HG03064 (cell line): ENCODE measurements around the gene GPR183.

Experiments
- ATAC-seq: cut with Tn5 transposase; IDR thresholded peaks from one replicate; pipeline ENCODE4 v1.9.1; 2021; ENCODE audit warnings: low read depth; ENCODE audit not compliant: unreplicated experiment

The GPR183 gene

DNA sequence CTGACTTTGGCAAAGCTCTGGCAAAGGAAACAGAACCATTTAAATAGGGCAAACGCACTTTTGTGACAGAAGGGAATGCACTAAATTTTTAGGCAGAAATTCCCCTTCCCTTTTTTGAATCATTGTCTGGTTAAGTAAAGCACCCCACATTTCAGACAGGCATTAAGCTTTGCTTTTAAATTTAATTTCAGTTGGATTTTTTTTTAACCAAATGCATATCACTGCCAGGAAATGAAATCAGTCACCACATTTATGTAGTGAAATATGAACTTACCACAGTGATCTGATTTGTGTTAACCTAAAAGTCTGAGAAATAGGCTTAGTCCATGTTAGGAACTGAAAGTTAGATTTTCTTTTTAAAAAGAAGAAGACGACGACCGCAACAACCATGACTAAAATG is 10.8 kb downstream of the GPR183 start:
- peak; percentile 43 for ATAC-seq

DNA sequence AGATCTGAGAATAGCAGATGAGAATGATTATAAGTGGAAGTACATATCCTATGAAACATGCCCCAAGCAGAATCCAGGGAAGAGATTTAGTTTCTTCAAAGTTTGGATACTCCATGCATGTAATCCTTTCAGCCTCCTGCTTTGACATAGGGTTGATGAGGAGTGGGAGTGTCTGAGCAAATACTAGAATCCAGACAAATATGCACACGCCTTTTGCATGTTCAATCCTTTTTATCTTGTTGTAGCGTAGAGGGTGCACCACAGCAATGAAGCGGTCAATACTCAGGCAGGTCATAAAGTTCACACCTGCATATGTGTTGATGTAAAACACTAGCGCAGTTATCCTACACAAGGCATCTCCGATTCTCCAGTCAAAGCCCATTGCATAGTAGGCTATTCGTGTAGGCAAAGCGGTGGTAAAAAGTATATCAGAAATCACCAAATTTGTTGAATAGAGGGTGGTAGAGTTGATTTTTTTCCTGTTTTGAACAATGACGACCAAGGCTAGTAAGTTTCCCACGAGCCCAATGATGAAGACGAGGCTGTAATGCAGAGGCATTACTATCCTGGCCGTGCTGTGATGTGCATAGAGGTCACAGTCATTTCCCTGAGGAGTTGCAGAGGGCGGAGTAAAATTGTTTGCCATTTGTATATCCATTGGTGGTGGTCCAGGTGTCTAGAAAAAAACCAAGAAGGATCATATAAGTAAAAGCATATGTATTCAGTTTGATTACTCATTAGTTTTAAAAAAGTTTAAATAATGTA is 11.5 kb downstream of the GPR183 start:
- no peak for ATAC-seq

- ATAC-seq: no peak
These were observed 12.2 kb downstream of the GPR183 start for GRCh38 chr13:99294958-99295357.

DNA sequence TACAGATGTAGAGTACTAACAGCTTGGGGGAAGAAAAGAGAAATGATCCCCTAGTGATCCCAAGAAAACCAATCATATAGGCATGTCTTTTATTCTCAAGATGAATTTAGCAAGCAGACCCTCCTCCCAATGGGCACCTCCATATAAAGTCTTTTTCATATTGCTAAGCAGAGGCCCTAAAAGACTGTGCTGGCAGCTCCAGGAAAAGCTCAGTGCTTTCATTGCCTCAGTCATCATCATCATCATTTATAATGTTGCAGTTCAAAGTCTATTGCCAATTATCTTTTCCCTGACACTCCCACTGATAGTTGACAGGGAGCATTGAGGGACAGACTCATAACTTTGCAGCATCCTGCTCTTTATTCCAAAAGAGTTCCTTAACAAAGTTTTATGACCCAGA is 13.0 kb downstream of the GPR183 start:
- no peak for ATAC-seq

DNA sequence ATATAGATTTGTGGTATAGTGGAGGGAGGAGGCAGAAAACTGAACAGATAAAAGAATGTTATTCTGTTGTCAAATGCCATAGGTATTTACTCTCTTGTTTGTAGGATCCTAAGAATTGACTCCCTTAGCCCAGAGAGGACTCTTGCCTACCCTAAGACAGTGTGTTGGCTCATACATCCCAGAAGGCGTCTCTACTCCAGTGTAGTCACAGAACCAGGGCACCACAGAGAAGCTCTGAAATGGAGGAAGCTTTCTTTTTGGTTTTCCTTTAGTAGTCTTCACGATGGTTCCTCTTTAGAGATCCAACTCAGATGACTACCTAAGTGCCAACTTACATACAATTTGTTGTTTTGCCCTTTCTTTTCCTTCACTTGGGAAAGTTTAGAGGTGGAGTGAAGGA is 14.0 kb downstream of the GPR183 start:
- ATAC-seq: no peak

DNA sequence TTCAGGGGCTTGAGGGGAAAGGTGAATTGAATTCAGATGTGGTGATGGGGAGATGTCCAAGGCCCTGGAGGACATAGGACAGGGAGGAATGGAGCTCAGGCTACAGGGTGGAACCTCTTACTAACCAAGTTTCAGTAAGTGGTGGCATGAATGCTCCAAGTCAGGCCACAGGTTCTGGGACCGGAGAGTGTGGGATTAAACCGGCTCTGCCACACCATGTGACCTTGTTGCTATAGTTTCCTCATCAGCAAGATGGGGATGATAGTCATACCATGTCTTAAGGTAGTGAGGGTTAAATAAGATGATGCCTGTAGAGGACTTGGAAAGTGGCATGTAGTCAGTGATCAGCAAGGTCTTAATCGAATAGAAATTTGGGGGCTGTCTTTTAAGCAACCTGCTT is 16.3 kb downstream of the GPR183 start:
- ATAC-seq: no peak

GRCh38 chr13:99289674-99290337 is 17.4 kb downstream of the GPR183 start:
- ATAC-seq: no peak

- ATAC-seq: no peak
These were observed 17.9 kb downstream of the GPR183 start for GRCh38 chr13:99289271-99289670.

DNA sequence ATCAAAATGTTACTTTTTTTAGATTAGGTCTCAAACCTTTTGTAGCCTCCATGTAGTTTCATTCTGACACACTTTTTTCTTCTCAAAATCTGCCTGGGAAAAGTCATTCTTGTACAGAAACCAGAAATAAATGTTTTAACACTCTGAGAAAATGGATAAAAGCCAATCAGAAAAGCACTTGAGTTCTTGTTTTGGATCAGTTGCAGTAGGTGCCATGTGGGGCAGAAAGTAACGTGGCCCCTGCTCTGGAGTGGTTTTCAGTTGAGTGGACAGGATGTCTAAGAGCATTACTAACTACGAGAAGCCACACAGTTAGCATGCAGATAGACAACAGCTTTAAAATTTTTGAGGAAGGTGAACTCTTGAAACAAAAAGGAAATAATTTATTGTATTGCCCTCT is 19.1 kb downstream of the GPR183 start:
- peak; percentile 80 for ATAC-seq

- ATAC-seq: no peak
These were observed 19.6 kb downstream of the GPR183 start for GRCh38 chr13:99287551-99287950.

GRCh38 chr13:99285432-99286182 is 21.6 kb downstream of the GPR183 start:
- no peak for ATAC-seq

DNA sequence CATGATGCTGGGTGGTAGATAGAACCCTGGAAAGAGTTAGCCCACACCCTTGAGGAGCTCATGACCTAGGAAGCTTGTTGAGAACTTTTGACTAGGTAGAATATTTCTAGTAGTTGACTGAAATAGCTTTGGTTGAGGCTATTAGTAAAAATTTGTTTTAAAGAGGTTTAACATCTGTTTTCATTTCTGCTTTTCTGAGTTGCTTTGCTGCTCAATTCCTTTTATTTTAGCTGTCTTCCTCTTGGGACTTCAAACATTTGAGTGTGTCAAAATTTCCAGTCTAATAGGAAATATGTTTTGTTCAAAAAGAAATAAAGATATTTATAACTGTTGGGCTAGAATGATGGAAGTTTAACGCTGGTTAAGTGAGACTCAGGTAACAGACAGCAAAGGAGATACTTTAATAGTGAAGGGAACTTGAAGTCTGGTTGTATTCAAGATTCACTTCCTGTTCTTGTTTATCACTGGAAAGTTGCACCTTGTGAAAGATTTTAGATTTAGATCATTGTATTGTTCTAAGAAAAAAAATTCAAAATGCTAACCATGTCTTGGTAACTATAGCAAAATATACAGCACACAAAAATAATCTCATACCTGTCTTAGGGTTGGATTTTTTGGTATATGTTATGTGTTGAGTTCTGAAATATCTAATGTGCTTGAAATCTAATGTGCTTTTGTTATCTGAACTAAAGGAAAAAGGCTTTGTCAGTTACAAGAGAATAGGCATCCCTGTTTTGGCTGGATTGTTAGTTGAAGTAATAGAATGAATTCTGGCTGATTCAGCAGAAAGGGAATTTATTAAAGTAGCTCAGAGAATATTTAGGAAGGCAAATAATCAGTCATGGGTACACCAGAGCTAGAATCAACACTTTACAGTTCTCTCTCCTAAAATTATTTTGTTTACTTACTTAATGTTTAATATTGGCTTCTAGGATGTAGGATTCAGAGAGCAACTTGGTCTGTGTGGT is 24.7 kb downstream of the GPR183 start:
- peak; percentile 55 for ATAC-seq

DNA sequence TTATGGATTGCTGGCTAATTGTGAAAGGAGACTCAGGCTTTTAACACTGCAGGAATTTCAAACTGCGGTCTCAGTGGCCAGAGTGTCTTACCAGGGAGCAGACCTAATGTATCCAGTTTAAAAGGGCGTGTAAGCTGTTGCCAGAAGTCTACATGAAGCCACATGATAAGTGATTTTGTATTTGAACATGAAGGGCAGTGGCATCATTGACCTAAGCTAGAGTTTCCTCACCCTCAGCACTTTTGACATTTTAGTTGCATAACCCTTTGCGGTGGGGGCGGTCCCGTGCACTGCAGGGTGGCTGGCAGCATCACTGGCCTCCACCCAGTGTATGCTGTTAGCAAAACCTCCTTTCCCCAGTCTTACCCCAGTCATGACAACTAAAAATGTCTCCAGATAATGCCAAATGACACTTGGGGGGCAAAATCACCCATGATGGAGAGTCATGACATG is 25.4 kb downstream of the GPR183 start:
- ATAC-seq: peak; percentile 56

GRCh38 chr13:99280166-99280565 is 27.0 kb downstream of the GPR183 start:
- no peak for ATAC-seq

GRCh38 chr13:99279637-99280036 is 27.6 kb downstream of the GPR183 start:
- no peak for ATAC-seq

DNA sequence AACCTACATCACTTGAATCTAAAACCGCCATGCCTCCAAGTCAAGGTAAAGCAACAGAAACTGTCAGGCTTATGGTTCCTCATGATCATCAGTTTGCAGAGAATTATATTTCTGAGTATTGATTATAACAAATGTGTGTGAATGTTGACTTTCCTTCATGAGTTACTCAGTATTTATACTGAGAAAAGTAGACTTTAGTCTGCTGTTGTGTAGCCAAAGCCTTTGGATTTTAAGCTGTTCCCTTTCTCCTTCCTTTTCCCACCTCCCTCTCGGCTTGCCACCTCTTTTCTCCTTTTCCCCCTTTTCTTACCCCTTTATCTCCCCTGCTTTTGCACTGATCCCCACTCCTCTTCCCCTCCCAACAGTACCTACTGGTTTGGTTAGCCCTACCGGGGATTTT is 28.4 kb downstream of the GPR183 start:
- no peak for ATAC-seq

DNA sequence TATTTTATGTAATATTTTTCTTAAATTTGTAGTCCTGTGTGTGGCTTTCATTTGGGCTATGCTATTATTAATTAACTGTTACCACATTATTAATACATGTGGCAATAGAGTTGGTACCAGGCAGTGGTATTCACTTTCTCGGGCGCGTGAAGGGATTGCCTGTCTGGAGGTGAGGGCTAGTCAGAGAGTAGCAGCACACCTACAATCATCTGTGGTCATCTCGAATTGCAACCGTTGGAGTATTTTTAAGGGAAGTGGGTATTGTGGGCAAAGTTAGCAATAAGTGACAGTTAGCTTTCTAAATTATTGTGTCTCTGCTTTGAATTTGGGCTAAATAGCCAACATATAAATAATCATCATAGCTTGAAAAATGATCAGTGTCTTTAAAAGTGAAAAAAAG is 29.0 kb downstream of the GPR183 start:
- no peak for ATAC-seq

GRCh38 chr13:99277629-99278028 is 29.6 kb downstream of the GPR183 start:
- no peak for ATAC-seq

DNA sequence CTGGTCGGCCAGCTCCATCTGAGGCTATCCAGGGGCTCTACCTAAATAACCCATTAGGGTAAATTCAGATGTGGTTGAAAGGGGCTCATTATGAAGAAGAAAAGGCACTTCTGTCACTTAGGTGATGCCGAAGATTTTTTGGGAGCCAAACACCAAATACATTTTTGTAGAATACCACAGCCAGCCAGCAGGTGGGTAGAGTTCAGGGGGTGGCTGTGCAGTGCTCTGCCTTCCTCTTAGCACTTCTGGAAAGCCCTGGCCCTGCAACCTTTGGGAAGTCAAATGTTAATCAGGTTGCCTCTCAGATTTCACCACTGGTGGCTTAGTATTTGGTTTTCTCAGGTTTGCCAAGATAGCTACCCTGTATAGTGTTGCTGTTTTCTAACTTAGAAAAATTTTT is 30.5 kb downstream of the GPR183 start:
- ATAC-seq: no peak

DNA sequence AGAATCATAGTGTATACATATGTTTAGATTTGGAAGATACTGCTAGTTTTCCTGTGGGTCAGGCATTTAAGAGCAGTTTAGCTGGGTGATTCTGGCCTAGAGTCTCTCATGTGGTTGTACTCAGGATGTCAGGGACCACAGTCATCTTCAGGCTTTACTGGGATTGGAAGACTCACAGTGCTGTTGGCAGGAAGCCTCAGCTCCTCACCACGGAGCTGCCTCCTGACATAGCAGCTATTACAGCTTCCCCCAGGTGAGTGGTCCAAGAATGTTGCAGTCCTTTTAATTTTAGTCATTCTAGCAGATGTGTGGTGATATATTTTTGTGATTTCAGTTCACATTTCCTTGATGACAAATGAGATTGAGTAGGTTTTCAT is 32.1 kb downstream of the GPR183 start:
- no peak for ATAC-seq
